NB4 (cell line): Measurements from ENCODE around the gene ABO.

Source experiments
- DNase-seq: peaks from one replicate; pipeline ENCODE4 v3.0.0; 2010; ENCODE audit warnings: low read depth
- H3K4me3 ChIP-seq: one replicate; pipeline ENCODE4 v1.5.1; 2011; ENCODE audit warnings: mild to moderate bottlenecking, low read depth, low read length, moderate library complexity
- MYC ChIP-seq: IDR thresholded peaks from 2 replicates; pipeline ENCODE4 v1.6.1; 2011; ENCODE audit warnings: low read depth, low read length
- POLR2A ChIP-seq: IDR thresholded peaks from 2 replicates; pipeline ENCODE4 v1.6.1; 2011; ENCODE audit warnings: mild to moderate bottlenecking; ENCODE audit not compliant: insufficient read length; ENCODE audit errors: extremely low read depth
- TF ChIP-seq, protein P1 (sequence below): IDR thresholded peaks from 2 replicates; pipeline ENCODE4 v1.6.1; 2011; ENCODE audit warnings: low read depth, low read length
- TF ChIP-seq, protein P2 (sequence below): IDR thresholded peaks from one replicate; pipeline ENCODE4 v1.5.1; 2012; ENCODE audit warnings: low read depth, low read length

The ABO gene

DNA sequence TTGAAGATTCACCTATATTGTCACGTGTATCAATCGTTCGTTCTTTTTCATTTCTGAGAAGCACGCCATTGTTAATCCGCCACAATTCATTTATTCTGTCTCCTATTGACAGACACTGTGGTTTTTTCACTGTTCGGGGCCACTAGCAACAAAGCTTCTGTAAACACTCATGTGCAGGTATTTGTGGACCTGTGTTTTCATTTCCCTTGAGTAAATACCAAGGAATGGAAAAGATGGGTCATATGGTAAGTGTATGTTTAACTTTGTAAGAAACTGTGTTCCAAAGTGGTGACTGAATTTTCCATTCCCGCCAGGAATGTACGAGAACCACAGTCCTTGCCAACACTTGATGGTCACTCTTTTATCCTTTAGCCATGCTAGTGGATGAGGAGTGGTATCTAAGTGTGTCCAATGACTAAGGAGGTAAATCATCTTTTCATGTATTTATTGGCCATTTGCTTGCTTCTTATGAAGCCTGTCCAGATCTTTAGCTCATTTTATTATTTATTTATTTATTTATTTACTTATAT lies 10.7 kb downstream of the ABO start:
- no peak for DNase-seq
- H3K4me3 ChIP-seq: no peak overlapping the region
- TF ChIP-seq, protein P1, sequence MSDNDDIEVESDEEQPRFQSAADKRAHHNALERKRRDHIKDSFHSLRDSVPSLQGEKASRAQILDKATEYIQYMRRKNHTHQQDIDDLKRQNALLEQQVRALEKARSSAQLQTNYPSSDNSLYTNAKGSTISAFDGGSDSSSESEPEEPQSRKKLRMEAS: no peak
- TF ChIP-seq MYC (no peak), POLR2A (no peak)
- TF ChIP-seq, protein P2, sequence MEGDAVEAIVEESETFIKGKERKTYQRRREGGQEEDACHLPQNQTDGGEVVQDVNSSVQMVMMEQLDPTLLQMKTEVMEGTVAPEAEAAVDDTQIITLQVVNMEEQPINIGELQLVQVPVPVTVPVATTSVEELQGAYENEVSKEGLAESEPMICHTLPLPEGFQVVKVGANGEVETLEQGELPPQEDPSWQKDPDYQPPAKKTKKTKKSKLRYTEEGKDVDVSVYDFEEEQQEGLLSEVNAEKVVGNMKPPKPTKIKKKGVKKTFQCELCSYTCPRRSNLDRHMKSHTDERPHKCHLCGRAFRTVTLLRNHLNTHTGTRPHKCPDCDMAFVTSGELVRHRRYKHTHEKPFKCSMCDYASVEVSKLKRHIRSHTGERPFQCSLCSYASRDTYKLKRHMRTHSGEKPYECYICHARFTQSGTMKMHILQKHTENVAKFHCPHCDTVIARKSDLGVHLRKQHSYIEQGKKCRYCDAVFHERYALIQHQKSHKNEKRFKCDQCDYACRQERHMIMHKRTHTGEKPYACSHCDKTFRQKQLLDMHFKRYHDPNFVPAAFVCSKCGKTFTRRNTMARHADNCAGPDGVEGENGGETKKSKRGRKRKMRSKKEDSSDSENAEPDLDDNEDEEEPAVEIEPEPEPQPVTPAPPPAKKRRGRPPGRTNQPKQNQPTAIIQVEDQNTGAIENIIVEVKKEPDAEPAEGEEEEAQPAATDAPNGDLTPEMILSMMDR: no peak

DNA sequence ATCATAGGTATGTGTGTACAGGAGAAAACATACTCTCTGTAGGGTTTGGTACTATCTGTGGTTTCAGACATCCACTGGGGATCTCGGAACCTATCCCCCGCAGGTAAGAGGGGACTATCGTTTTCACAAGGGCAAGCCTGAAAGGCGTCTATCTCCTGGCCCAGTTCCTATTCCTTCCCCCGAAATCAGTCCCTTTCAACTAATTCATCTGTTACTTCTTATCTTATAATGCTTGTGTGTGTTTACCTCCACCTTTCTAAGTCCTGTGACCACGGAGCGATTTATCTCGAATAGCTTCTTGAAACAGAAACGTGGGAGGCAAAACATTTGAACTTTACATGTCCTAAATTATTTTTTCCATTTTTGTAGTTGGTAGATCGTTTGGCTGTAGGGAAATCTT lies 11.4 kb downstream of the ABO start:
- H3K4me3 ChIP-seq: no peak overlapping the region
- TF ChIP-seq MYC (no peak), POLR2A (no peak)
- TF ChIP-seq, protein P2: no peak
- TF ChIP-seq, protein P1: no peak
- no peak for DNase-seq

DNA sequence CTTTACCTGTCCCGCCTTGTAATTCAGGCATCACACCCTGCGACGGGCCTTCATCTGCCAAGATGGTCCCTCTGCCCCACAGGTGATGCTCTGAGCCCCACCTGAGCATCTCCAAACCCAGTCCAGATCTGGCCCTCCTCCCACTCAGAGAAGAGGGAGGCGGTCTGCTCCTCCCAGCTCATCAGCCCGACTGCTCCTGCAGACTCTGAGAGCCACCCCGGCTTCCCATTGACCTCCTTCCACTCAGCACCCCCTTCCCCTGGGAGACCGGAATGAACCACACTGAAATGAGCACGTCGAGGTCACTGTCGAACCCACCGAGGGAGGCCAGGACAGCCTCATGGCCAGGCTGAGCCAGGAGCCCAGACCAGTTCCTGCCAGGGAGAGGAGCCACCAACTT lies 12.8 kb downstream of the ABO start:
- DNase-seq: no peak
- TF ChIP-seq, protein P2: no peak
- no peak for TF ChIP-seq MYC
- TF ChIP-seq, protein P1: no peak
- TF ChIP-seq POLR2A: no peak
- no peak overlapping the region for H3K4me3 ChIP-seq

DNA sequence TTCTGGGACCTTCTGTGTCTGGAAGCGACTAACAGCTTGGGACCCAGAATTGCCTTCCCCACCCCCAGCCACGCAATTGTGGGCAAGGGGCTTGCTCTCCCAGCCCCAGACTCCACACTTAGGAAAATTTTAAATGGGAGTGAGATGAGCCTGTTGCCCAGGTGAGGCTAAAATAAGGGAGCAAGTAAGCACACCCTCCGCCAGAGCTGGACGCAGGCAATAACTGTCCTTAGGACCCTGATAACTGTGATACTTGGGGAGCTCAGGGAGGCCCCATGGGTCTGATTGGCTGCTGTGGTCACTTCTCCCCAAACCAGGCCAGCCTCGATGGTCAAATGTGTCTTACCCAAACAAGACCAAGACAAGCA lies 13.3 kb downstream of the ABO start:
- no peak for TF ChIP-seq MYC
- no peak for TF ChIP-seq POLR2A
- TF ChIP-seq, protein P2: no peak
- TF ChIP-seq, protein P1: no peak
- H3K4me3 ChIP-seq: no peak overlapping the region
- no peak for DNase-seq

DNA sequence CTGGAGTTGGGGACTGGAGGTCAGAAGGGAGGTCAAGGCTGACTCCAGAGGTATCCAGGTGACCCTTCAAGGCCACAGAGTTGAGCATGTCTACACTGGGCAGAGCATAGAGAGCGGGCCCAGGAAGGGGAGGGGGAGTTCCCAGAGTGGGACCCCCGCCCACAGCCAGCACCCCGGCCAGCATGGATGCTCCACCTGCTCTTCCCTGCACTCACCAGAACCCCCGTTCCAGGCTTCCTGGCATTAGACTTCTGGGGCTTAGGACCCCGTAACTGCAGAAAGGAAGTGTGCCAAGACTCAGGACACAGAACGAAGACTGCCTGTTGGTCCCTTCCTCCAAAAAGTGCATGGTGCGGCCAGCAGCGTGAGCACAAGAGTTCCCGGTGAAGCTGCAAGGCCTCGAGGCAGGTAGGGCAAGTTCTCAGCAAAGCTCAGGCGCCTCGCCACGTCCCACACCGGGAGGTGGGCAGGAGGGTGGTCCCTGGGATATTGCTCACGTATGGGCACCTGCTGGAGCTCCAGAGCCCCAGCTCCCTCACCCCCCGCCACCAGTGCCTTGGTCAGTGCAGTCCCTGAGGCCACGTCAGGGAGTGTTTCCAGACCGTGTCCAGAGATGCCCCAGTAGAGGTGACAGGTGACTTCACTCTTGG lies 13.8 kb downstream of the ABO start:
- no peak for DNase-seq
- no peak overlapping the region for H3K4me3 ChIP-seq
- TF ChIP-seq, protein P2: no peak
- TF ChIP-seq, protein P1: no peak
- TF ChIP-seq POLR2A (no peak), MYC (no peak)
